Testis (tissue), 2 donors: ENCODE results near the gene SERPINA12.

Source experiments
- CTCF ChIP-seq, 3 experiments: fragments of 450-650 bp in 2 of 3; fragments of 200-600 bp in 1 of 3; sonication (generic) in 1 of 3; IDR thresholded peaks; one replicate each; pipeline ENCODE4 v1.5.1; 2016 to 2019; ENCODE audit warnings: antibody characterized with exemption in 3 of 3, mild to moderate bottlenecking in 2 of 3, moderate library complexity in 1 of 3
- POLR2A ChIP-seq: fragments of 450-650 bp; IDR thresholded peaks from one replicate; pipeline ENCODE4 v1.6.1; 2017; ENCODE audit warnings: antibody characterized with exemption, mild to moderate bottlenecking, moderate library complexity

GRCh38 chr14:94462763-94463572 is 46.3 kb downstream of the SERPINA12 start:
- TF ChIP-seq CTCF (IDR thresholded peaks at IDR 0.05) (no peak), POLR2A (no peak)
